Ishikawa (cell line): ENCODE results near the gene PIGR.

ENCODE experiments used
- FOXM1 ChIP-seq: IDR thresholded peaks from 2 replicates; pipeline ENCODE4 v1.6.1; 2012; ENCODE audit warnings: low read depth, borderline replicate concordance
- NFIC ChIP-seq: IDR thresholded peaks from 2 replicates; pipeline ENCODE4 v1.6.1; 2012
- TAF1 ChIP-seq: IDR thresholded peaks from 2 replicates; pipeline ENCODE4 v1.6.1; 2012; ENCODE audit warnings: low read depth, mild to moderate bottlenecking
- YY1 ChIP-seq: IDR thresholded peaks from 2 replicates; pipeline ENCODE4 v1.6.1; 2012; ENCODE audit warnings: low read depth

- TF ChIP-seq FOXM1: no peak
- TF ChIP-seq YY1: no peak
- no peak for TF ChIP-seq TAF1
- no peak for TF ChIP-seq NFIC
These were observed 38.2 kb downstream of the PIGR start for GRCh38 chr1:206908038-206908437.
